K562 (cell line): ENCODE data around the gene ITPK1. TPM values are rescaled to one million over a fixed set of nuclear protein-coding genes. Genes with fewer than 3 reads are reported as not detected.

ENCODE experiments used
- ATAC-seq: fragments of 200-7000 bp; cut with Tn5 transposase; 3 replicates; pipeline ENCODE4 v1.9.1; 2020; ENCODE audit warnings: moderate library complexity
- BruUV-seq: library from RNA; stranded (reverse); fragments of 400-500 nt; replicated peaks from 2 replicates; lab custom pipeline; 2021; lab: Mats Ljungman, UMichigan
- CTCF ChIA-PET: fragments of 300-600 bp; formaldehyde crosslinking; extraction: SDS; loops from one replicate; lab custom pipeline; 2021; ENCODE audit warnings: low intra/inter-chr PET ratio; lab: Yijun Ruan, JAX
- POLR2A ChIA-PET: fragments of 300-600, 350-650 bp; sonication (Branson Sonifier 250); formaldehyde crosslinking; extraction: SDS; loops from one replicate; lab custom pipeline; 2021; ENCODE audit warnings: antibody characterized with exemption, inconsistent platforms; lab: Yijun Ruan, JAX
- DNase-seq, 4 experiments: peaks; one replicate each; pipeline versions ENCODE4 v3.0.0 to v3.0.0-alpha.2; 2011 to 2018; ENCODE audit warnings: low spot score in 3 of 4, mixed read lengths in 3 of 4; ENCODE audit errors: extremely low read depth in 1 of 4
- FAIRE-seq: peaks from 2 replicates; lab custom pipeline; 2011; peaks lifted over from hg19 to GRCh38; lab: Jason Lieb, UNC
- H2AFZ ChIP-seq: 2 replicates; pipeline ENCODE4 v1.6.0; 2011; ENCODE audit warnings: low read depth, low read length, control low read depth, inconsistent platforms
- H3K27ac ChIP-seq: fragments of 200-600 bp; 3 replicates; pipeline ENCODE4 v1.8.0; 2011; ENCODE audit warnings: low read depth, mild to moderate bottlenecking, control low read depth, inconsistent platforms, low read length, moderate library complexity, mixed read lengths; ENCODE audit errors: extremely low read depth
- H3K27me3 ChIP-seq, 2 experiments: fragments of 300-600 bp in 1 of 2; 2 replicates in 1 of 2; 3 replicates in 1 of 2; pipeline versions ENCODE4 v1.6.0 to v1.8.0; 2011; ENCODE audit warnings: inconsistent platforms in 2 of 2, low read length in 2 of 2, mild to moderate bottlenecking in 1 of 2, mixed read lengths in 1 of 2, moderate library complexity in 1 of 2; ENCODE audit not compliant: control insufficient read depth in 2 of 2, insufficient read depth in 2 of 2
- H3K36me3 ChIP-seq: fragments of 300-600 bp; 3 replicates; pipeline ENCODE4 v1.8.0; 2011; ENCODE audit warnings: mild to moderate bottlenecking, low read length, inconsistent platforms; ENCODE audit not compliant: control insufficient read depth, insufficient read depth
- H3K4me1 ChIP-seq, 2 experiments: fragments of 200-600 bp in 1 of 2; replicated peaks in 1 of 2; 2 replicates in 1 of 2; 3 replicates in 1 of 2; pipeline versions ENCODE4 v1.5.1 to v1.8.0; 2011; ENCODE audit warnings: inconsistent platforms in 2 of 2, low read length in 2 of 2, mild to moderate bottlenecking in 1 of 2, mixed read lengths in 1 of 2, moderate library complexity in 1 of 2; ENCODE audit not compliant: control insufficient read depth in 2 of 2, insufficient read depth in 2 of 2
- H3K4me2 ChIP-seq: 2 replicates; pipeline ENCODE4 v1.6.1; 2011; ENCODE audit warnings: low read length, control low read depth, inconsistent platforms, mixed read lengths; ENCODE audit not compliant: insufficient read depth
- H3K4me3 ChIP-seq: fragments of 200-600 bp; sonication (generic), shearing (Covaris generic); 2 replicates; pipeline ENCODE4 v1.5.1; 2016; ENCODE audit warnings: control low read depth, inconsistent platforms
- H3K79me2 ChIP-seq: fragments of 200-600 bp; 3 replicates; pipeline ENCODE4 v1.8.0; 2011; ENCODE audit warnings: low read length, inconsistent platforms; ENCODE audit not compliant: control insufficient read depth, insufficient read depth
- H3K9ac ChIP-seq, 2 experiments: 2 replicates each; pipeline versions ENCODE4 v1.6.0 to v1.6.1; 2011; ENCODE audit warnings: low read depth in 2 of 2, low read length in 2 of 2, control low read depth in 1 of 2, inconsistent platforms in 1 of 2, mild to moderate bottlenecking in 1 of 2, mixed read lengths in 1 of 2; ENCODE audit not compliant: insufficient read depth in 1 of 2
- H3K9me1 ChIP-seq: one replicate; pipeline ENCODE4 v1.6.0; 2011; ENCODE audit warnings: inconsistent platforms, mild to moderate bottlenecking, low read length, moderate library complexity; ENCODE audit not compliant: control insufficient read depth, insufficient read depth
- H3K9me3 ChIP-seq: replicated peaks from 2 replicates; pipeline ENCODE4 v1.5.1; 2011; ENCODE audit warnings: low read depth, low read length, inconsistent platforms; ENCODE audit not compliant: control insufficient read depth, insufficient read depth
- H4K20me1 ChIP-seq: replicated peaks from 2 replicates; pipeline ENCODE4 v1.6.1; 2011; ENCODE audit warnings: low read length, inconsistent platforms, mixed read lengths; ENCODE audit not compliant: control insufficient read depth, insufficient read depth
- CBX3 ChIP-seq, 2 experiments: IDR thresholded peaks; 1 replicate in 1 of 2; 2 replicates in 1 of 2; pipeline ENCODE4 v1.6.1; 2012; ENCODE audit warnings: inconsistent platforms in 2 of 2, low read length in 2 of 2, borderline replicate concordance in 1 of 2, control low read depth in 1 of 2
- CHD4 ChIP-seq: fragments of 200-600 bp; sonication (generic); IDR thresholded peaks from 3 replicates; pipeline ENCODE4 v1.6.1; 2012; ENCODE audit warnings: low read depth, mild to moderate bottlenecking, mixed read lengths, low read length, inconsistent platforms; ENCODE audit not compliant: insufficient read depth, insufficient replicate concordance, poor library complexity, severe bottlenecking
- HEY1 ChIP-seq: fragments of 250-450 bp; sonication (Bioruptor Pico); IDR thresholded peaks from 2 replicates; pipeline ENCODE4 v1.5.0; 2020; ENCODE audit warnings: mild to moderate bottlenecking, moderate library complexity, borderline replicate concordance
- NFRKB ChIP-seq: fragments of 450-650 bp; IDR thresholded peaks from 2 replicates; pipeline ENCODE4 v1.6.1; 2016; ENCODE audit warnings: low read depth
- PHF8 ChIP-seq: fragments of 200-600 bp; sonication (generic); IDR thresholded peaks from 2 replicates; pipeline ENCODE4 v1.6.1; 2012; ENCODE audit warnings: mixed run types, mild to moderate bottlenecking, inconsistent platforms, low read length, moderate library complexity, borderline replicate concordance
- STAT5B ChIP-seq: fragments of 250-450 bp; sonication (Bioruptor Pico); IDR thresholded peaks from 2 replicates; pipeline ENCODE4 v1.8.0; 2021; ENCODE audit warnings: mild to moderate bottlenecking, inconsistent platforms
- TRIM28 ChIP-seq: fragments of 450-650 bp; IDR thresholded peaks from 2 replicates; pipeline ENCODE4 v1.6.1; 2017
- U2AF1 ChIP-seq: fragments of 200-400 bp; formaldehyde crosslinking; optimal IDR thresholded peaks from 2 replicates; pipeline ENCODE3; 2017; ENCODE audit warnings: mild to moderate bottlenecking, low read depth, low read length, moderate library complexity
- U2AF2 ChIP-seq: fragments of 200-400 bp; formaldehyde crosslinking; optimal IDR thresholded peaks from 2 replicates; pipeline ENCODE3; 2017; ENCODE audit warnings: low read depth, mild to moderate bottlenecking, low read length
- XRCC3 ChIP-seq: fragments of 450-650 bp; IDR thresholded peaks from 2 replicates; pipeline ENCODE4 v1.6.1; 2017; ENCODE audit warnings: mild to moderate bottlenecking, moderate library complexity
- ZBED1 ChIP-seq: IDR thresholded peaks from 2 replicates; pipeline ENCODE4 v1.6.1; 2014
- ZNF3 ChIP-seq: fragments of 250-450 bp; sonication (Bioruptor Pico); IDR thresholded peaks from 2 replicates; pipeline ENCODE4 v1.5.0; 2021; ENCODE audit warnings: mild to moderate bottlenecking, moderate library complexity
- WGBS: fragments of 100-300 bp; shearing (Covaris generic); methylation state at CpG from one replicate; pipeline ENCODE4 v1.1.6; 2016; ENCODE audit warnings: low coverage, mixed read lengths; ENCODE audit not compliant: insufficient coverage; ENCODE audit errors: missing lambda C conversion rate; 5-methylcytosine and 5-hydroxymethylcytosine counted together
- in situ Hi-C: fragments of 300-500 bp; cut with MboI; formaldehyde crosslinking; loops from 4 replicates; pipeline ENCODE4 v1.15.0; 2018; ENCODE audit warnings: inconsistent platforms, mixed read lengths
- intact Hi-C: fragments of 100-400 bp; cut with micrococcal nuclease; formaldehyde crosslinking; loops from 2 replicates; pipeline ENCODE4 v1.14.2; 2022
- polyA plus RNA-seq, 8 experiments: library from polyadenylated mRNA; depleted of rRNA in 4 of 8; stranded (reverse) in 5 of 8; unstranded in 3 of 8; fragments of >200 nt; fragmentation: Nextera tagmentation in 2 of 8; fragmentation: Illumina TruSeq in 1 of 8; extraction: Ambion mirVana in 2 of 8; extraction: Trizol in 1 of 8; gene quantifications; 2 replicates each; pipeline versions ENCODE4 v1.2.1 to v1.2.3, GENCODE V29; 2011 to 2014; ENCODE audit warnings: inconsistent platforms in 1 of 8, missing spikeins in 1 of 8
- total RNA-seq, 7 experiments: library from RNA; depleted of rRNA in 6 of 7; stranded (reverse); fragments of >200 nt in 6 of 7; fragmentation: Illumina TruSeq in 2 of 7; extraction: Trizol in 2 of 7; gene quantifications; 2 replicates each; pipeline versions ENCODE4 v1.2.1 to v1.2.3, GENCODE V29; 2011 to 2021; ENCODE audit warnings: low replicate concordance in 1 of 7
- TF ChIP-seq, protein P1 (sequence below), 2 experiments: IDR thresholded peaks in 1 of 2; conservative IDR thresholded peaks in 1 of 2; 2 replicates each; pipeline ENCODE4 v1.6.1; 2016; ENCODE audit warnings: low read depth in 2 of 2, mild to moderate bottlenecking in 1 of 2, missing compliant biosample characterization in 1 of 2, missing genetic modification characterization in 1 of 2, moderate library complexity in 1 of 2

Gene ITPK1
- total and polyA plus RNA-seq, 9 of the 15 experiments (the other 6 are each of a cell fraction or from before 2014, with no cell fraction given), result 1.2 to 39.2 (median 23.0) TPM

DNA sequence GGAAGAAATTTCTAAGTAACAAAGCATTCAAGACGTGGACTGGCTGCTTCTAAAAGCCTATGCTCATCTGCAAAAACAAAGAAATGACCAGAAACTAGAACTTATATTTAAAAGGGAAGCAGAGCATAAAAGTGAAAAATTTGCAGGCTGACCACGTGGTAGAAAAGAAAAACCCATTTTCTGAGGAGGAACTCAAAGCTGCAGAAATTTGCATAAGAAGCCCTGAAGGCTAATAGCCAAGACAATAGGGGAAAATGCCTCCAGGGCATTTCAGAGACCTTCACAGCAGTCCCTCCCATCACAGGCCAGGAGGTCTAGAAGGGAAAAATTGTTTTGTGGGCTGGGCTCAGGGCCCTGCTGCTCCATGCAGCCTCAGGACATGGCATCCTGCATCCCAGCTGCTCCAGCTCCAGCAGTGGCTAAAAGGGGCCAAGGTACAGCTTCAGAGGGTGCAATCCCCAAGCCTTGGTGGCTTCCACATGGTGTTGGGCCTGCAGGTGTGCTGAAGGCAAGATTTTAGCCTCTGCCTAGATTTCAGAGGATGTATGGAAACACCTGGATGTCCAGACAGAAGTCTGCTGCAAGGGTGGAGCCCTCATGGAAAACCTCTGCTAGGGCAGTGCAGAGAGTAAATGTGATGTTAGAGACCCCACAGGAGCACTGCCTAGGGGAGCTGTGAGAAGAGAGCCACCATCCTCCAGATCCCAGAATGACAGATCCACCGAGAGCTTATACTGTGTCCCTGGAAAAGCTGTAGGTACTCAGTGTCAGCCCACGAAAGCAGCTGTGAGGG lies 137.3 kb downstream of the ITPK1 start (continued):
- TF ChIP-seq CHD4 (no peak), PHF8 (no peak), ZNF3 (CRISPR knock-in tag) (no peak), TRIM28 (peak; percentile 86), CBX3 (IDR thresholded peaks at IDR 0.05; ENCODE audit: borderline replicate concordance in 1 of 2, low read length in 2 of 2) (peak in 1 of 2 experiments; percentile 62; a peak in 1 of 3 replicates)
- TF ChIP-seq, protein P1, sequence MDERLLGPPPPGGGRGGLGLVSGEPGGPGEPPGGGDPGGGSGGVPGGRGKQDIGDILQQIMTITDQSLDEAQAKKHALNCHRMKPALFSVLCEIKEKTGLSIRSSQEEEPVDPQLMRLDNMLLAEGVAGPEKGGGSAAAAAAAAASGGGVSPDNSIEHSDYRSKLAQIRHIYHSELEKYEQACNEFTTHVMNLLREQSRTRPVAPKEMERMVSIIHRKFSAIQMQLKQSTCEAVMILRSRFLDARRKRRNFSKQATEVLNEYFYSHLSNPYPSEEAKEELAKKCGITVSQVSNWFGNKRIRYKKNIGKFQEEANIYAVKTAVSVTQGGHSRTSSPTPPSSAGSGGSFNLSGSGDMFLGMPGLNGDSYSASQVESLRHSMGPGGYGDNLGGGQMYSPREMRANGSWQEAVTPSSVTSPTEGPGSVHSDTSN (CRISPR knock-in tag; IDR thresholded peaks at IDR 0.05; ENCODE audit: low read depth), result no peak
- TF ChIP-seq, protein P1 (tag; conservative IDR thresholded peaks at IDR 0.05; ENCODE audit: low read depth), result no peak

DNA sequence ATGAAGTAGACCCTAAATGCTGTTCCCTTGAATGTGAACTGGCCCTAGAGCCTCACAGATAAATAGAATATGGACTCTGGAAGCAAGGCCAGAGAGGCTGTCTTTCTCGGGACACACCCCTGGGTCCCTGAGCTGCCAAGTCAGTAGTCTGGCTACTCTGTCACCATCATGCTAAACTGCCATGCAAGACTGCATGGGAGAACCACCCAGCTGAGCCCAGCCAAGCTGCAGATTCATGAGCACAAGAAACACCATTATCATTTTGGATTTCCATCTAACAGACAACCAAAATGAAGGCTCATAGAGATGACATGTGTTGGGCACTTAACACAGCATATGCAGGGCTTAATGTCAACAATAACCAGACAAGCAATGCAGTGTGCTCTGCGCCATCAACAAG lies 139.5 kb downstream of the ITPK1 start:
- ChIA-PET POLR2A (no interaction called here), CTCF (no interaction called here)
- no peaks in the 10 kb centered on the region for H3K9me1 ChIP-seq
- no peak overlapping the region for H3K27ac ChIP-seq
- no TSS peak for BruUV-seq
- no peaks in the 10 kb centered on the region for H3K27me3 ChIP-seq
- TF ChIP-seq U2AF1 (no peak), NFRKB (no peak), ZBED1 (no peak), STAT5B (no peak), XRCC3 (no peak), HEY1 (CRISPR knock-in tag) (no peak), CHD4 (no peak), U2AF2 (no peak)
- intact Hi-C loops (no loop called here), in situ Hi-C loops (no loop called here)
- H4K20me1 ChIP-seq, result no peaks in the 10 kb centered on the region
- H3K4me2 ChIP-seq, result no peak overlapping the region
- H3K4me3 ChIP-seq, result no peak overlapping the region
- ATAC-seq (no peak), FAIRE-seq (no peak), DNase-seq (no peak)
- no peak overlapping the region for H3K9ac ChIP-seq
- WGBS, result 53% methylated on average over 2 of the region's 2 CpGs
- no peaks in the 10 kb centered on the region; the same call in 2 of the 3 replicates for H3K36me3 ChIP-seq
- no peaks in the 10 kb centered on the region for H3K9me3 ChIP-seq
- no peaks in the 10 kb centered on the region for H3K79me2 ChIP-seq
- peaks cover 0 to 10% of the 10 kb centered on the region in 2 experiments; a peak in 1 of 5 replicates for H3K4me1 ChIP-seq
- no peak overlapping the region for H2AFZ ChIP-seq
